ENCODE data around the gene RAB11A. TPM values are rescaled to one million over a fixed set of nuclear protein-coding genes. Genes with fewer than 3 reads are reported as not detected.

RAB11A gene
- total RNA-seq, 1 donor from 2014 or later: 192 TPM

- no peak for DNase-seq (ENCODE audit: low spot score in 2 of 2)
- intact Hi-C loops (cut with DNase I): no loop called here
- H3K27me3 ChIP-seq: no peaks in the 10 kb centered on the region
- no peak for TF ChIP-seq CTCF (IDR thresholded peaks at IDR 0.05)
- H3K4me3 ChIP-seq: no peak overlapping the region
- H3K4me1 ChIP-seq: no peaks in the 10 kb centered on the region
- peaks cover 45 to 61% of the 10 kb centered on the region in 2 donors for H3K36me3 ChIP-seq
- H3K9me3 ChIP-seq: no peaks in the 10 kb centered on the region
- no peak overlapping the region for H3K27ac ChIP-seq
Observed at GRCh38 chr15:65884511-65884910, 15.2 kb downstream of the RAB11A start.

GRCh38 chr15:65885668-65886218, 16.5 kb downstream of the RAB11A start:
- intact Hi-C loops (cut with DNase I): no loop called here
- no peaks in the 10 kb centered on the region for H3K27me3 ChIP-seq
- DNase-seq (ENCODE audit: low spot score in 2 of 2): no peak
- H3K9me3 ChIP-seq: no peaks in the 10 kb centered on the region
- TF ChIP-seq CTCF (IDR thresholded peaks at IDR 0.05): no peak
- no peaks in the 10 kb centered on the region for H3K4me1 ChIP-seq
- H3K27ac ChIP-seq: no peak overlapping the region
- peaks cover 34 to 56% of the 10 kb centered on the region in 2 donors for H3K36me3 ChIP-seq
- no peak overlapping the region for H3K4me3 ChIP-seq

GRCh38 chr15:65887565-65887964, 18.3 kb downstream of the RAB11A start:
- no peak for DNase-seq (ENCODE audit: low spot score in 2 of 2)
- intact Hi-C loops (cut with DNase I): no loop called here
- Histone ChIP-seq H3K9me3 (no peaks in the 10 kb centered on the region), H3K27ac (no peak overlapping the region), H3K4me3 (no peak overlapping the region), H3K36me3 (peaks cover 27 to 57% of the 10 kb centered on the region in 2 donors), H3K4me1 (no peaks in the 10 kb centered on the region), H3K27me3 (no peaks in the 10 kb centered on the region)
- TF ChIP-seq CTCF (IDR thresholded peaks at IDR 0.05): no peak

- Histone ChIP-seq H3K4me3 (no peak overlapping the region), H3K4me1 (no peaks in the 10 kb centered on the region), H3K36me3 (peaks cover 27 to 57% of the 10 kb centered on the region in 2 donors), H3K27ac (no peak overlapping the region), H3K9me3 (no peaks in the 10 kb centered on the region), H3K27me3 (no peaks in the 10 kb centered on the region)
- TF ChIP-seq CTCF (IDR thresholded peaks at IDR 0.05): no peak
- DNase-seq (ENCODE audit: low spot score in 2 of 2): no peak
- intact Hi-C loops (cut with DNase I): no loop called here
Observed at GRCh38 chr15:65888981-65889380, 19.7 kb downstream of the RAB11A start.

- Histone ChIP-seq H3K9me3 (no peaks in the 10 kb centered on the region), H3K4me1 (no peaks in the 10 kb centered on the region), H3K27me3 (no peaks in the 10 kb centered on the region), H3K27ac (no peak overlapping the region), H3K4me3 (no peak overlapping the region), H3K36me3 (peaks cover 10 to 53% of the 10 kb centered on the region in 2 donors)
- intact Hi-C loops (cut with DNase I): no loop called here
- TF ChIP-seq CTCF (IDR thresholded peaks at IDR 0.05): no peak
- DNase-seq (ENCODE audit: low spot score in 2 of 2): no peak
Observed at GRCh38 chr15:65893060-65893459, 23.8 kb downstream of the RAB11A start.

GRCh38 chr15:65896236-65896635, 26.9 kb downstream of the RAB11A start:
- H3K36me3 ChIP-seq: peaks cover 20 to 66% of the 10 kb centered on the region in 2 donors
- TF ChIP-seq CTCF (IDR thresholded peaks at IDR 0.05): no peak
- no peaks in the 10 kb centered on the region for H3K27me3 ChIP-seq
- no peak overlapping the region for H3K27ac ChIP-seq
- intact Hi-C loops (cut with DNase I): no loop called here
- no peaks in the 10 kb centered on the region for H3K4me1 ChIP-seq
- DNase-seq (ENCODE audit: low spot score in 2 of 2): no peak
- H3K4me3 ChIP-seq: no peak overlapping the region
- H3K9me3 ChIP-seq: no peaks in the 10 kb centered on the region

Measured in ascending aorta (tissue), 2 donors.